T-helper 1 cell treated with Interleukin-12 subunit alpha and Interleukin-12 subunit beta and Interleukin-4 antibody, amounts not matched to agents 30 μg/mL and 1 μg/mL, for 36 hours (primary cell): ENCODE measurements around the gene ADI1.
"Not testable (repeated sequence)": the region's sequence is repeated elsewhere in the genome, so short reads cannot be mapped to it uniquely, and the experiment has no call there.

ENCODE experiments used
- H3K27ac Mint-ChIP-seq: one replicate; pipeline ENCODE4 v1.8.0; 2021; ENCODE audit warnings: mild to moderate bottlenecking, mixed read lengths
- H3K27me3 Mint-ChIP-seq: one replicate; pipeline ENCODE4 v1.8.0; 2021; ENCODE audit warnings: low read depth, mixed read lengths
- H3K36me3 Mint-ChIP-seq: one replicate; pipeline ENCODE4 v1.8.0; 2021; ENCODE audit warnings: low read depth, mixed read lengths
- H3K4me1 Mint-ChIP-seq: one replicate; pipeline ENCODE4 v1.8.0; 2021; ENCODE audit warnings: low read depth, mixed read lengths
- H3K4me3 Mint-ChIP-seq: one replicate; pipeline ENCODE4 v1.8.0; 2021; ENCODE audit warnings: mild to moderate bottlenecking, moderate library complexity, mixed read lengths
- H3K9me3 Mint-ChIP-seq: one replicate; pipeline ENCODE4 v1.8.0; 2021; ENCODE audit warnings: mixed read lengths

The ADI1 gene

GRCh38 chr2:3517948-3518495 is 1.3 kb downstream of the ADI1 start:
- no peaks in the 10 kb centered on the region for H3K27me3 Mint-ChIP-seq
- H3K4me3 Mint-ChIP-seq: peak overlapping the region; percentile 95
- H3K4me1 Mint-ChIP-seq: peaks cover 32% of the 10 kb centered on the region
- peaks cover 24% of the 10 kb centered on the region for H3K36me3 Mint-ChIP-seq
- peaks cover 13% of the 10 kb centered on the region for H3K9me3 Mint-ChIP-seq
- peak overlapping the region; percentile 85 for H3K27ac Mint-ChIP-seq

GRCh38 chr2:3516831-3517230 is 2.5 kb downstream of the ADI1 start:
- Mint-ChIP-seq H3K4me1 (peaks cover 31% of the 10 kb centered on the region), H3K36me3 (peaks cover 33% of the 10 kb centered on the region), H3K27ac (no peak overlapping the region), H3K4me3 (no peak overlapping the region), H3K9me3 (peaks cover 13% of the 10 kb centered on the region), H3K27me3 (no peaks in the 10 kb centered on the region)

- H3K36me3 Mint-ChIP-seq: peaks cover 46% of the 10 kb centered on the region
- H3K4me1 Mint-ChIP-seq: peaks cover 24% of the 10 kb centered on the region
- not testable (repeated sequence) for H3K27ac Mint-ChIP-seq, H3K27me3 Mint-ChIP-seq, H3K4me3 Mint-ChIP-seq
- peaks cover 21% of the 10 kb centered on the region for H3K9me3 Mint-ChIP-seq
These were observed 3.9 kb downstream of the ADI1 start for GRCh38 chr2:3515438-3515837.

GRCh38 chr2:3513026-3513810 is 6.1 kb downstream of the ADI1 start:
- H3K9me3 Mint-ChIP-seq: peaks cover 26% of the 10 kb centered on the region
- H3K4me3 Mint-ChIP-seq: no peak overlapping the region
- H3K27me3 Mint-ChIP-seq: no peaks in the 10 kb centered on the region
- H3K4me1 Mint-ChIP-seq: peaks cover 17% of the 10 kb centered on the region
- H3K27ac Mint-ChIP-seq: no peak overlapping the region
- peaks cover 57% of the 10 kb centered on the region for H3K36me3 Mint-ChIP-seq

GRCh38 chr2:3512086-3512485 is 7.2 kb downstream of the ADI1 start:
- Mint-ChIP-seq H3K4me1 (peaks cover 12% of the 10 kb centered on the region), H3K9me3 (peaks cover 26% of the 10 kb centered on the region), H3K4me3 (no peak overlapping the region), H3K27me3 (no peaks in the 10 kb centered on the region), H3K27ac (no peak overlapping the region), H3K36me3 (peaks cover 61% of the 10 kb centered on the region)

- peaks cover 5% of the 10 kb centered on the region for H3K9me3 Mint-ChIP-seq
- no peak overlapping the region for H3K4me3 Mint-ChIP-seq
- peaks cover 3% of the 10 kb centered on the region for H3K4me1 Mint-ChIP-seq
- no peak overlapping the region for H3K27ac Mint-ChIP-seq
- no peaks in the 10 kb centered on the region for H3K27me3 Mint-ChIP-seq
- H3K36me3 Mint-ChIP-seq: peaks cover 48% of the 10 kb centered on the region
These were observed 13.6 kb downstream of the ADI1 start for GRCh38 chr2:3505771-3506170.

GRCh38 chr2:3504741-3505140 is 14.6 kb downstream of the ADI1 start:
- Mint-ChIP-seq H3K9me3 (peaks cover 5% of the 10 kb centered on the region), H3K27me3 (no peaks in the 10 kb centered on the region), H3K4me1 (peaks cover 3% of the 10 kb centered on the region), H3K36me3 (peaks cover 43% of the 10 kb centered on the region), H3K4me3 (no peak overlapping the region), H3K27ac (no peak overlapping the region)

- peaks cover 3% of the 10 kb centered on the region for H3K9me3 Mint-ChIP-seq
- no peak overlapping the region for H3K27ac Mint-ChIP-seq
- no peaks in the 10 kb centered on the region for H3K27me3 Mint-ChIP-seq
- peaks cover 3% of the 10 kb centered on the region for H3K4me1 Mint-ChIP-seq
- no peak overlapping the region for H3K4me3 Mint-ChIP-seq
- H3K36me3 Mint-ChIP-seq: peaks cover 44% of the 10 kb centered on the region
These were observed 15.8 kb downstream of the ADI1 start for GRCh38 chr2:3503483-3503882.

GRCh38 chr2:3503046-3503445 is 16.3 kb downstream of the ADI1 start:
- H3K27ac Mint-ChIP-seq: no peak overlapping the region
- H3K4me3 Mint-ChIP-seq: no peak overlapping the region
- H3K9me3 Mint-ChIP-seq: no peaks in the 10 kb centered on the region
- H3K4me1 Mint-ChIP-seq: peaks cover 3% of the 10 kb centered on the region
- no peaks in the 10 kb centered on the region for H3K27me3 Mint-ChIP-seq
- peaks cover 45% of the 10 kb centered on the region for H3K36me3 Mint-ChIP-seq

GRCh38 chr2:3500326-3500899 is 18.9 kb downstream of the ADI1 start:
- no peaks in the 10 kb centered on the region for H3K9me3 Mint-ChIP-seq
- H3K4me3 Mint-ChIP-seq: no peak overlapping the region
- peaks cover 3% of the 10 kb centered on the region for H3K4me1 Mint-ChIP-seq
- peaks cover 34% of the 10 kb centered on the region for H3K36me3 Mint-ChIP-seq
- no peak overlapping the region for H3K27ac Mint-ChIP-seq
- H3K27me3 Mint-ChIP-seq: no peaks in the 10 kb centered on the region

GRCh38 chr2:3498783-3499394 is 20.4 kb downstream of the ADI1 start:
- Mint-ChIP-seq H3K9me3 (no peaks in the 10 kb centered on the region), H3K27me3 (no peaks in the 10 kb centered on the region), H3K4me1 (peaks cover 3% of the 10 kb centered on the region), H3K36me3 (peaks cover 25% of the 10 kb centered on the region), H3K4me3 (no peak overlapping the region), H3K27ac (no peak overlapping the region)

- peaks cover 14% of the 10 kb centered on the region for H3K36me3 Mint-ChIP-seq
- not testable (repeated sequence) for H3K9me3 Mint-ChIP-seq
These were observed 22.6 kb downstream of the ADI1 start for GRCh38 chr2:3496708-3497080.

GRCh38 chr2:3494984-3495666 is 24.2 kb downstream of the ADI1 start:
- no peaks in the 10 kb centered on the region for H3K9me3 Mint-ChIP-seq
- no peak overlapping the region for H3K4me3 Mint-ChIP-seq
- H3K36me3 Mint-ChIP-seq: peaks cover 14% of the 10 kb centered on the region
- no peaks in the 10 kb centered on the region for H3K27me3 Mint-ChIP-seq
- no peak overlapping the region for H3K27ac Mint-ChIP-seq
- H3K4me1 Mint-ChIP-seq: no peaks in the 10 kb centered on the region

More at GRCh38 chr2:3496708-3497080, 22.6 kb downstream of the ADI1 start:
- H3K4me3 Mint-ChIP-seq, H3K4me1 Mint-ChIP-seq, H3K27me3 Mint-ChIP-seq, H3K27ac Mint-ChIP-seq: not testable (repeated sequence)

GRCh38 chr2:3493615-3494007 is 25.7 kb downstream of the ADI1 start:
- H3K27me3 Mint-ChIP-seq: no peaks in the 10 kb centered on the region
- H3K4me1 Mint-ChIP-seq: no peaks in the 10 kb centered on the region
- no peak overlapping the region for H3K27ac Mint-ChIP-seq
- H3K4me3 Mint-ChIP-seq: no peak overlapping the region
- no peaks in the 10 kb centered on the region for H3K9me3 Mint-ChIP-seq
- H3K36me3 Mint-ChIP-seq: peaks cover 9% of the 10 kb centered on the region
